SK-N-SH treated with all-trans-retinoic acid at 6 μM for 48 hours (cell line): ENCODE data around the gene SRGN.

Experiments used
- ATAC-seq: fragments of 200-7000 bp; cut with Tn5 transposase; 3 replicates; pipeline ENCODE4 v1.9.1; 2020; ENCODE audit warnings: mild to moderate bottlenecking, moderate library complexity
- ARNTL ChIP-seq: fragments of 450-650 bp; formaldehyde crosslinking; IDR thresholded peaks from 2 replicates; pipeline ENCODE4 v1.5.0; 2020; ENCODE audit warnings: low read depth, mild to moderate bottlenecking, moderate library complexity, borderline replicate concordance
- BACH2 ChIP-seq: fragments of 250-450 bp; sonication (Bioruptor Pico); IDR thresholded peaks from 2 replicates; pipeline ENCODE4 v1.9.0; 2021; ENCODE audit warnings: mild to moderate bottlenecking, borderline replicate concordance
- CSDC2 ChIP-seq: fragments of 250-450 bp; sonication (Bioruptor Pico); IDR thresholded peaks from 2 replicates; pipeline ENCODE4 v1.5.0; 2020; ENCODE audit warnings: mild to moderate bottlenecking, moderate library complexity
- ESRRG ChIP-seq: fragments of 250-450 bp; sonication (Bioruptor Pico); IDR thresholded peaks from 2 replicates; pipeline ENCODE4 v1.6.1; 2021; ENCODE audit warnings: mild to moderate bottlenecking
- GLIS3 ChIP-seq: fragments of 250-450 bp; sonication (Bioruptor Pico); IDR thresholded peaks from 2 replicates; pipeline ENCODE4 v1.5.0; 2020; ENCODE audit warnings: mild to moderate bottlenecking, moderate library complexity
- ISL1 ChIP-seq: fragments of 250-450 bp; sonication (Bioruptor Pico); IDR thresholded peaks from 2 replicates; pipeline ENCODE4 v2.1.2; 2022; ENCODE audit warnings: mild to moderate bottlenecking, moderate library complexity
- OSR1 ChIP-seq: fragments of 250-450 bp; sonication (Bioruptor Pico); IDR thresholded peaks from 2 replicates; pipeline ENCODE4 v1.8.0; 2022; ENCODE audit warnings: moderate library complexity, mild to moderate bottlenecking, inconsistent platforms
- RARB ChIP-seq: fragments of 250-450 bp; sonication (Bioruptor Pico); IDR thresholded peaks from 2 replicates; pipeline ENCODE4 v1.8.0; 2021; ENCODE audit warnings: mild to moderate bottlenecking, moderate library complexity
- SNAI2 ChIP-seq: fragments of 250-450 bp; sonication (Bioruptor Pico); IDR thresholded peaks from 2 replicates; pipeline ENCODE4 v1.5.0; 2020; ENCODE audit warnings: mild to moderate bottlenecking, moderate library complexity
- TCF4 ChIP-seq: fragments of 250-450 bp; sonication (Bioruptor Pico); IDR thresholded peaks from 2 replicates; pipeline ENCODE4 v1.8.0; 2021; ENCODE audit warnings: mild to moderate bottlenecking, moderate library complexity, borderline replicate concordance
- TOX ChIP-seq: fragments of 250-450 bp; sonication (Bioruptor Pico); IDR thresholded peaks from 2 replicates; pipeline ENCODE4 v1.8.0; 2021; ENCODE audit warnings: mild to moderate bottlenecking, moderate library complexity, borderline replicate concordance
- ZC3H10 ChIP-seq: fragments of 250-450 bp; sonication (Bioruptor Pico); IDR thresholded peaks from 2 replicates; pipeline ENCODE4 v1.5.1; 2021; ENCODE audit warnings: mild to moderate bottlenecking, moderate library complexity
- ZFP3 ChIP-seq: fragments of 250-450 bp; sonication (Bioruptor Pico); IDR thresholded peaks from 2 replicates; pipeline ENCODE4 v1.5.0; 2020; ENCODE audit warnings: mild to moderate bottlenecking, moderate library complexity
- ZFP30 ChIP-seq: fragments of 450-650 bp; formaldehyde crosslinking; IDR thresholded peaks from 2 replicates; pipeline ENCODE4 v1.5.0; 2022; ENCODE audit warnings: mild to moderate bottlenecking, moderate library complexity
- ZNF565 ChIP-seq: fragments of 450-650 bp; formaldehyde crosslinking; conservative IDR thresholded peaks from 2 replicates; pipeline ENCODE4 v1.5.0; 2020; ENCODE audit warnings: low read depth, mild to moderate bottlenecking, moderate library complexity
- ZNF70 ChIP-seq: fragments of 450-650 bp; formaldehyde crosslinking; IDR thresholded peaks from 2 replicates; pipeline ENCODE4 v1.5.0; 2020; ENCODE audit warnings: mild to moderate bottlenecking, moderate library complexity
- ZNF8 ChIP-seq: fragments of 450-650 bp; formaldehyde crosslinking; IDR thresholded peaks from 2 replicates; pipeline ENCODE4 v1.5.0; 2020; ENCODE audit warnings: mild to moderate bottlenecking, moderate library complexity
- TF ChIP-seq, protein P1 (sequence below): fragments of 250-450 bp; sonication (Bioruptor Pico); IDR thresholded peaks from 2 replicates; pipeline ENCODE4 v1.5.1; 2020; ENCODE audit warnings: low read depth, mild to moderate bottlenecking, moderate library complexity
- TF ChIP-seq, protein P2 (sequence below): fragments of 250-450 bp; sonication (Bioruptor Pico); IDR thresholded peaks from 2 replicates; pipeline ENCODE4 v1.5.1; 2021; ENCODE audit warnings: mild to moderate bottlenecking, moderate library complexity
- TF ChIP-seq, protein P3 (sequence below): fragments of 250-450 bp; sonication (Bioruptor Pico); IDR thresholded peaks from 2 replicates; pipeline ENCODE4 v1.8.0; 2020; ENCODE audit warnings: mild to moderate bottlenecking, moderate library complexity, borderline replicate concordance

SRGN gene

DNA sequence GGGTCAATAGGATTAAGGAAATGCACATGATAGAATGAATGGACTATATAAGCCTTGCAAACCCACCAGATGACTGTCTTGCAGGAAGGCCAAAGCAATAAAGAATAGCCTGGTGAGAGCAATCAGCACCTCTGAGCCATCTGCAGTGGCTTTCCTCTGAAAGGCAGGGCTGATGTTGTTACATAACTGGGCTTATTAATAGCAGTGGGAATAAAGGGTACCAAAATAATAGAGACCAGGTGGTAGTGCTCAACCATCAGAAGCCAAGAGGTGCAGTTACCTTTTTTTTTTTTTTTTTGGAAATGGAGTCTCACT, 19.2 kb downstream of the SRGN start (continued):
- TF ChIP-seq ISL1 (CRISPR knock-in tag), result no peak
- TF ChIP-seq SNAI2 (CRISPR knock-in tag), result no peak
- no peak for TF ChIP-seq ZNF8 (CRISPR knock-in tag)
- no peak for TF ChIP-seq TCF4 (CRISPR knock-in tag)

DNA sequence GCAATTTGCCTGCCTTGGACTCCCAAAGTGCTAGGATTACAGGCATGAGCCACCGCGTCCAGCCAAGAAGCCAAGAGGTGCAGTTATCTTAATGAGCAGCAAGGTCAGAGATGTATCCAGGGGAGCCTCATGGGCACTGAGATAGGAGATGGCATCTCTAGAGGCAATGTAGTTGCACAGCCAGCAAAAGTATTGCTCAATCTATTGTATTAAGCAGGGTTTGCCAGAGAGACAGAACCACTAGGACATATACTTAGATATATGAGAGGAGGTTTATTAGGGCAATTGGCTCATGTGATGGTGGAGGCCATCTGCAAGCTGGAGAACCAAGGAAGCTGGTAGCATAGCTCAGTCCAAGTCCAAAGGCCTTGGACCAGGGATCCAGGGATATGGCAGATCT, 19.8 kb downstream of the SRGN start:
- TF ChIP-seq TOX (no peak), SNAI2 (CRISPR knock-in tag) (no peak), OSR1 (no peak), ZFP30 (CRISPR knock-in tag) (no peak), ZNF8 (CRISPR knock-in tag) (no peak), RARB (CRISPR knock-in tag) (no peak), ZC3H10 (CRISPR knock-in tag) (no peak)
- no peak for ATAC-seq

DNA sequence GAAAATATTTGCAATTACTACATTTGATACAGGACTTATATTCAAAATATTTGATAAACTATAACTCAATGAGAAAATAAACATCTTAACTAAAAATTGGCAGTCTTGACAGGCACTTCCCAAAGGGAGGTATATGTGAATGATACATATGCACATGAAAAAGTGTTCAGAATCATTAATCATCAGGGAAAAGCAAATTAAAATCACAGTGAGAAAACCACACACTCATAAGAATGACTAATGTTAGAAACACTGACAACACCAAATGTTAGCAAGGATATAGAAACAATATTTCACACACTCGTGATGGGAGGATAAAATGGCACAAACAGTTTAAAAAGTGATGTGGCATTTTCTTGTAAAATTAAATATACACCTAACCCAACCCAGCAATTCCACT, 32.0 kb downstream of the SRGN start:
- ATAC-seq, result no peak
- TF ChIP-seq GLIS3 (CRISPR knock-in tag) (no peak), OSR1 (no peak), ISL1 (CRISPR knock-in tag) (no peak), ZFP3 (CRISPR knock-in tag) (no peak), ESRRG (CRISPR knock-in tag) (no peak)
- TF ChIP-seq, protein P1, sequence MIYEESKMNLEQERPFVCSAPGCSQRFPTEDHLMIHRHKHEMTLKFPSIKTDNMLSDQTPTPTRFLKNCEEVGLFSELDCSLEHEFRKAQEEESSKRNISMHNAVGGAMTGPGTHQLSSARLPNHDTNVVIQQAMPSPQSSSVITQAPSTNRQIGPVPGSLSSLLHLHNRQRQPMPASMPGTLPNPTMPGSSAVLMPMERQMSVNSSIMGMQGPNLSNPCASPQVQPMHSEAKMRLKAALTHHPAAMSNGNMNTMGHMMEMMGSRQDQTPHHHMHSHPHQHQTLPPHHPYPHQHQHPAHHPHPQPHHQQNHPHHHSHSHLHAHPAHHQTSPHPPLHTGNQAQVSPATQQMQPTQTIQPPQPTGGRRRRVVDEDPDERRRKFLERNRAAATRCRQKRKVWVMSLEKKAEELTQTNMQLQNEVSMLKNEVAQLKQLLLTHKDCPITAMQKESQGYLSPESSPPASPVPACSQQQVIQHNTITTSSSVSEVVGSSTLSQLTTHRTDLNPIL (CRISPR knock-in tag), result no peak
- TF ChIP-seq, protein P2, sequence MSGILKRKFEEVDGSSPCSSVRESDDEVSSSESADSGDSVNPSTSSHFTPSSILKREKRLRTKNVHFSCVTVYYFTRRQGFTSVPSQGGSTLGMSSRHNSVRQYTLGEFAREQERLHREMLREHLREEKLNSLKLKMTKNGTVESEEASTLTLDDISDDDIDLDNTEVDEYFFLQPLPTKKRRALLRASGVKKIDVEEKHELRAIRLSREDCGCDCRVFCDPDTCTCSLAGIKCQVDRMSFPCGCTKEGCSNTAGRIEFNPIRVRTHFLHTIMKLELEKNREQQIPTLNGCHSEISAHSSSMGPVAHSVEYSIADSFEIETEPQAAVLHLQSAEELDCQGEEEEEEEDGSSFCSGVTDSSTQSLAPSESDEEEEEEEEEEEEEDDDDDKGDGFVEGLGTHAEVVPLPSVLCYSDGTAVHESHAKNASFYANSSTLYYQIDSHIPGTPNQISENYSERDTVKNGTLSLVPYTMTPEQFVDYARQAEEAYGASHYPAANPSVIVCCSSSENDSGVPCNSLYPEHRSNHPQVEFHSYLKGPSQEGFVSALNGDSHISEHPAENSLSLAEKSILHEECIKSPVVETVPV, result no peak
- TF ChIP-seq, protein P3, sequence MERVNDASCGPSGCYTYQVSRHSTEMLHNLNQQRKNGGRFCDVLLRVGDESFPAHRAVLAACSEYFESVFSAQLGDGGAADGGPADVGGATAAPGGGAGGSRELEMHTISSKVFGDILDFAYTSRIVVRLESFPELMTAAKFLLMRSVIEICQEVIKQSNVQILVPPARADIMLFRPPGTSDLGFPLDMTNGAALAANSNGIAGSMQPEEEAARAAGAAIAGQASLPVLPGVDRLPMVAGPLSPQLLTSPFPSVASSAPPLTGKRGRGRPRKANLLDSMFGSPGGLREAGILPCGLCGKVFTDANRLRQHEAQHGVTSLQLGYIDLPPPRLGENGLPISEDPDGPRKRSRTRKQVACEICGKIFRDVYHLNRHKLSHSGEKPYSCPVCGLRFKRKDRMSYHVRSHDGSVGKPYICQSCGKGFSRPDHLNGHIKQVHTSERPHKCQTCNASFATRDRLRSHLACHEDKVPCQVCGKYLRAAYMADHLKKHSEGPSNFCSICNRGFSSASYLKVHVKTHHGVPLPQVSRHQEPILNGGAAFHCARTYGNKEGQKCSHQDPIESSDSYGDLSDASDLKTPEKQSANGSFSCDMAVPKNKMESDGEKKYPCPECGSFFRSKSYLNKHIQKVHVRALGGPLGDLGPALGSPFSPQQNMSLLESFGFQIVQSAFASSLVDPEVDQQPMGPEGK, result no peak

DNA sequence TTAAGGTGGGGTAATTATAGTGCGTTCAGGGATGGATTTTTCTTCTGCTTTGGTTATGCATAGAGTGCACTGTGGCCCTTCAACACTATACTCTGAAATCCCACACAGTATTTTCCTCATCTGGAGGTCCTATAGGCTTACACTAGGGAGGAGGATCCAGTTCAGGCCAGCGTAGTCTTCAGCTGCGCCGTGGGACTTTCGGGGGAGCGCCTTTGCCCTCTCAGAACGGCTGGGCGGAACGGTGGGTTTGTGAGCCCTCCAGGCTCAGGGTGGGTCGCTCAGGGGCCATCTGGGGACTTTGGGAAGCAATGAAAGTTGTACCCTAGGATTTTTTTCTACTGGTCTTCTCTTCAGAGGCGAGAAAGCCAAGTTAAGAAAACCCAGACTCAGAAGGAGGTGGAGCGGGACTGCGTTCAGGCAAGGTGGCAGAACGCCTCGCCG, 35.4 kb downstream of the SRGN start:
- peak; percentile 87 for ATAC-seq
- TF ChIP-seq ZNF70 (CRISPR knock-in tag) (no peak), OSR1 (no peak), ARNTL (CRISPR knock-in tag) (no peak), RARB (CRISPR knock-in tag) (no peak), ISL1 (CRISPR knock-in tag) (no peak), ESRRG (CRISPR knock-in tag) (no peak), CSDC2 (CRISPR knock-in tag) (no peak), TOX (no peak), ZNF565 (CRISPR knock-in tag) (no peak), BACH2 (CRISPR knock-in tag) (no peak)
- TF ChIP-seq, protein P2, result no peak

DNA sequence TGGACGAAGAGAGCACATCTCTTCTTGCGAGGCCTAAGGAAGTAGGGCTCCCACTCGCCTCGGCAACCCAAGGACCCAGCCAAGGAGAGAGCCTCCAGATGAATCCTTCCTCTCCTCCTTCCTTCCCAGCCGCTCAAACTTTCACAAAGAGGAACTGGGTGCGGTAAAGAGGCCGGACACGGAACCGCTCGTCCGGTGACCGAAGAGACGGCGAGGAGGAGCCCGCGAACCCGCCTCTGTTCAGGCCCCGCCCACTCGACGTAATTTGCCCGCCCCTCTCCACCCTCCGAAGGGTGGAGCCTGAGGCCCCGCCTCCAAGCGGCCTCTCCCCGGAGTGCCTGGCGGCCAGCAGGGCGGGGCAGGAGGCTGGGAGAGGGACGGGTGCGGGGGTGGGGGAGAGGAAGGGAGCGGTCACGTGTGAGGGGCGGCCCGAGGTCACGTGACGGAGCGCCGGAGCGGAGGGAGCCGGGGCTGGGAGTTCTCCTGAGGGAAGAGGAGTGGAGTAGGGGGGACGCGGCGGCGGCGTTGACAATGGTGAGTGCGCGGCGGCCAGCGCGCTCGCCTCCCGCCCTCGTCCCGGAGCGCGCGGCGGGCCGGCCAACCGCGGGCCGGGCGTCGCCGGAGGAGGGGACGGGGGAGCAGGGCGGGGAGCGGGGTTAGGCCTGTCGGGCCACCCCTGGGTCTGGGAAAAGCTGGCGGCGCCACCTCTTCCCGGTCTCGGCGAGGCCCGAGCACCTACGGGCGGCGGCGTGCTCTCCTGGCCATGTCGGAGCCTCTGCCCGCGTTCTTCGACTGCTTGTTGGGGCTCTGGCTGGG, 36.1 kb downstream of the SRGN start, which contains the start of gene VPS26A:
TSS of gene VPS26A (plus strand) at position 432 of the 816 bp plus-strand sequence. CDS start at position 532, 100 bp downstream.
- TF ChIP-seq, protein P3, result no peak
- TF ChIP-seq ARNTL (CRISPR knock-in tag) (peak; percentile 79), ZC3H10 (CRISPR knock-in tag) (peak; percentile 14; the same call in 1 of the 2 replicates), ISL1 (CRISPR knock-in tag) (no peak)
- TF ChIP-seq, protein P2, result no peak
- peak; percentile 90 for ATAC-seq
